GM21367 (cell line): ENCODE results near the gene PRICKLE2.

Experiments
- ATAC-seq: cut with Tn5 transposase; IDR thresholded peaks from one replicate; pipeline ENCODE4 v1.9.1; 2021; ENCODE audit not compliant: unreplicated experiment

PRICKLE2 gene

DNA sequence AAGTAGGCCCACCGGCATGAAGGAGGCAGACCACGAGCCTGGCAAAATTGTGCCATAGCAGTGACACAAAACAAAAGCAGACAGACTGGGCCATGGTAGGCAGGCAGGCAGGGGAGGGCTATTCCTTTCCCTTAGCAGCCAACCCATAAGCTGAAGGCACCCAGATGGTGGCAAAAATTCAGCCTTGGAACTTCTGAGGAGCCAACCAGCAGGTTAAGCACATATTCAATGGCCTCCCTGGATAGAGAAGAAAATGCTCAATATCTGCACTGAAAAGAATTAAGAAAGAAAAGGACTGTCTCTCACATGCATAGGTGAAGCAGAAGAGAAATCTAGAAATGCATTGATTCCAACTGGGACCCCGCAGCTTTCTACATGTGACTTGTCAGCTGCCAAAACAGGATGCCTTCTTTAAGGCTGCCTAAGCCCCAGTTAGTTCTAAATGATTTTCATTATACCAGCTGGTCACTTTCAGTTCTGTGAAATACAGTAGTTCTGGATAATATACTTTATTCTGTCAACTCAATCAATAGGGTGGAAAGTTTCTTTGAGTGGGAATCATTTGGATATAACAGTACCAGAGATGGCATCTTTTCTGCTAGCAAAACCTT lies 2.7 kb downstream of the PRICKLE2 start:
- no peak for ATAC-seq

DNA sequence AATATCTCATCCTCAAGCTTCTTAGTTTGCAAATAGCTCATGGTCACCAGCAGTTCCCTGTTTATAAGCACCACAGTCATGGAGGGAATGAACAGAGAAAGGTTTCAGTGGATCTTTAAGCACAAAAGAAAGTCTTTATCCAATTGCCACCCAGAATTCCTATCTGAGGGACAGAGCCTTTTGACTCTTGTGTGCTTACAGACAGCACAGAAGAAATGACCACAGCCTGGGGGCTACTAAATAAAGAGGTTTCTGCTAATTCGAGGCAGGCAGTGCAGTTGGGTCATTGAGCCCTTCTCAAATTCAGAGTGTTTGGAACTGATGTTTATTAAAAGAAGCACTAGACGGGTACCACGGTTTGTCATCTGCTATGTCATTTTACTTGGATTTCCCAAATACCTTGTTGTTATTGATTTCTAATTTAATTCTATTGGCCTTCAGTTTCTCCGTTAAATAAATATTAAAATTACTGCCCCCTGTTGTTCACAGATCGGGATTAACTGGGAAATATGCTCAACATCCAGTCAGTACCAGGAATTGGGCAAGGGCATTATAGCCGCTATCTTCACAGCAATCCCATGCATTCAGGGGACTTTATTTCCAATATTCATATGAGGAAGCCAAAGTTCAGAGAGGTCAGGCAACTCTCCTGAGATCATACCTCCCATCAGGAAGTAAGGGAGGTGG lies 3.6 kb downstream of the PRICKLE2 start:
- ATAC-seq: no peak

GRCh38 chr3:64220161-64220914 lies 4.9 kb downstream of the PRICKLE2 start:
- no peak for ATAC-seq

- no peak for ATAC-seq
These were observed 6.5 kb downstream of the PRICKLE2 start for GRCh38 chr3:64218746-64219145.

DNA sequence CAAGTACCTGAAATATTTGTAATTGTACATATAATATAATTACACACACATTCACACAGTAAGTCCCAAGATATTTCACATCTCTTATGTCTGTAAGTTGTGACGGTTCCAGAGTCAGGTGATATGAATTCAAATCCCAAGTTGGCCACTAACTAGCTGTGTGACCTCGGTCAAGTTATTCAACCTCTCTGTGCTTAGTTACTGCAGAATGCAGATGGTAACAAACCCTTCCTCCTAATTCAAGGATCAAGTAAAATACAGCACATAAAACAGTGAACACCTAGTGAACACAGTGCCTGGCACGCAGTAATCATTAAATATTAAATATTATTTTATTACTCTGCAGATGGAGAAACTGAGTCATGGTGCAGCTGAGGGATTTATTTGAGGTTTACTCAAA lies 6.9 kb downstream of the PRICKLE2 start:
- ATAC-seq: no peak

DNA sequence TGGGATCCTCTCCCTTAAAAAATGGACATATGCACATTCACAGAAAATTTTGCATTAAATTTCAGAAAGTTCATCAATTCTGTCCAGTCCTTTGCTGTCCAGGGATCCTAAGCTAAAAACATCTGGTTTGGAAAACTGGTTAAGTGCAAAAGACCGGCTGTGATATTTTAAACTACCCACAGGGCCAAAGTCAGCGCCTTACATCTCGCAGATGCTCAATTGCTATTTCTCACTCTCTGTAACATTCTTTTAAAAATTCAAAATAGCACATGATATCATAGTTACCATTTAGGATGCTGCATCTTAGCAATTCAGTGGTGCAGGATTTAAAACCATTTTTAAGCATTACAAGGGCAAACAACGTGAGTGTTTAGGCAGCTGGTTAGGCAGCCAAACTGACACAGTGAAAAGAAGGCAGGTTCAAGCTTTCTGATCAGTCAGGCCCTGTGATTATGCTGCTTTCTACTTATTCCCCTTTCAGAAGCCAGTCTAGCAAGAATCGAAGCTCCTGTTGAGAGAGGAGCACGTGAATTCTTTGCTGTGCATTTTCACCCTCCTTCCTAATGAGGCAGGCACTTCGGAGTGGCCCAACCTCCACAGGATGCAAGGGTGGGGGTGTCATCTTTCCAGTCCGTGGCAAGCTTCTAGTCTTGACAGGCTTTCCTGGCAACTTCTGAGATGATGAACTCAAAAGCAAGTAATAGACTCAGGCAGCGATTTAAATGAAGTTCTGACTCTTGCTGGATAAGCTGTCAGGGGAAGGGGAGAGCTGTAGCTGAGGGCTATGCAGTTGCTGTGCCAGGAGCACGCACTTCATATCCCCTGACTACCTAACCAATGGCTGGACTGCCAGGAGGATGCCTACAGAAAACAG lies 8.8 kb downstream of the PRICKLE2 start:
- no peak for ATAC-seq

- no peak for ATAC-seq
These were observed 9.7 kb downstream of the PRICKLE2 start for GRCh38 chr3:64215559-64215958.

DNA sequence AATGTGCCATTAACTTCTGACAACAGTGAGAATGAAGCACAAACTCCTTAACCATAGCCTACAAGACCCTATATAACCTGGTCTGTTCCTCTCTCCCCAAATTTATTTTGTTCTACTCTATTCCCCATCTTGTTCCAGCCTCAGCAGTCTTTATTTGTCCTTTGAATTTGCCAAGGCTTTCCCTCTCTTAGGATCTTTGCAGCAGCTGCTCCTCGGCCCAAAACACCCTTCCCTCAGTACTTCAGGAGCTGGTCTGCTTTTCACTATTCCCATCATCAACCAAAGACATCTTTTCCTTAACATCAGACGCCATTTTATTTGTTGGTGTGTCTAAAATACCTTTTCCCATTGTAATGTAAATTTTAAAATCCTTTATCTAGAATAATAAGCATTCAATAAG lies 10.2 kb downstream of the PRICKLE2 start:
- no peak for ATAC-seq

GRCh38 chr3:64214381-64215018 lies 10.8 kb downstream of the PRICKLE2 start:
- ATAC-seq: no peak

- no peak for ATAC-seq
These were observed 11.3 kb downstream of the PRICKLE2 start for GRCh38 chr3:64213962-64214379.

GRCh38 chr3:64213224-64213878 lies 11.9 kb downstream of the PRICKLE2 start:
- ATAC-seq: no peak

- no peak for ATAC-seq
These were observed 15.2 kb downstream of the PRICKLE2 start for GRCh38 chr3:64209866-64210621.

GRCh38 chr3:64207289-64208080 lies 17.8 kb downstream of the PRICKLE2 start:
- ATAC-seq: no peak

DNA sequence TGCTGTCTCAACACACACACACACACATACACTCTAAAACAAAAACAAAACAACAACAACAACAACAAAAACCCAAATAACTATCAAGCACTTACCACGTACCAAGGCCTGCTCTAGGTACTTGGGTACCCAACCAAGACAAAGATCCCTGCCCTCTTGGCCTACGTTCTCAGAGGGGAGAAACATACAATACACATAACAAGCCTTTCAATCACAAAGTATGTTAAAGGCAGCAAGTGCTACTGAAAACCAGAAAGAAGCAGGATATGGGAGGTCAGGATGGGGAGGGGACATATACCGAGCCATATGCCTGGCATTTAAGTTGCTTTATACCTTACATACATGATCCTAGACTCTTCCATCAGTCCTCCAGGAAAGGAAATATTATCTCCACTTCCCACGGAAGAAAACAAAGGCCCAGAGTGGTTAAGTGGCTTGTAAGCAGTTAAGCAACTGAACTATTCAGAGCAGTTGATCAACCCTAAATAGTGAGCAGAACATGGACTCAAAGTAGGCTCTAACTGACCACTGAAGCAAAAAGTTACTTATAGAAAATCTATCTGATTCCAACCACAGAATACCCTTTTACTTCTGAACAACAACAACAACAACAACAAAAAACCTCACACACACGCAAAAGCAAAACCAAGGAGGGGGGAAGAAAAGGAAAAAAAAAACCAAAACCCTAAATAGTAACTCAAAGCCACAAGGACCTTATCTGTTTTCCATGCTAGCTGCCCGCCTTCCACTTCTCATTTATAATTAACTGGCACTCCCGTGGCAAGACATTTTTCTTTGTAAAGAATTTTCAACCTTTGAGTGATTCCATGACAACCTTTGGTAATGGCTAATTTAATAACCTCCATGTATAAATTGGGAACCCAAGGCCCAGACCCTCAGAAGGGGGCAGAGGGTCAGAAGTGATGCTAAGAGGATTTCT lies 21.0 kb downstream of the PRICKLE2 start:
- no peak for ATAC-seq

GRCh38 chr3:64203216-64203615 lies 22.1 kb downstream of the PRICKLE2 start:
- ATAC-seq: no peak

DNA sequence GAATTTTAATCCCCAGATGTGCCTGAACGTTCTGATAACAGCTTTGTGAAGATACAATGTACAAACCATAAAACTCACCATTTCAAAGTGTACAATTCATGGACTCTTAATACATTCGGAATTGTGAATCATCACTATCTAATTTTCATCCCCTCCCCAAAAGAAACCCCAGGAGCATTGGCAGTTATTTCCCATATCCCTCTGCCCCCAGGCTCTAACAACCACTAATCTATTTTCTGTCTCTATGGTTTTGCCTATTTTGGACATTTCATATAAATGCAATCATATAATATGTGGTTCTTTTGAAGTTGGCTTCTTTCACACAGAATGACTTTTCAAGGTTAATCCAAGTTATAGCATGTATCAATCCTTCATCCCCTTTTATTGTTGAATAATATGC lies 25.3 kb downstream of the PRICKLE2 start:
- no peak for ATAC-seq

GRCh38 chr3:64196236-64196929 lies 28.9 kb downstream of the PRICKLE2 start:
- no peak for ATAC-seq
